DMS114 treated with DMSO at 0.1 percent for 48 hours (cell line): ENCODE data around the gene WDCP.

Source experiments
- DNase-seq: peaks from one replicate; lab custom pipeline; 2025; ENCODE audit not compliant: unreplicated experiment; lab: John Stamatoyannopoulos, UW

WDCP gene

DNA sequence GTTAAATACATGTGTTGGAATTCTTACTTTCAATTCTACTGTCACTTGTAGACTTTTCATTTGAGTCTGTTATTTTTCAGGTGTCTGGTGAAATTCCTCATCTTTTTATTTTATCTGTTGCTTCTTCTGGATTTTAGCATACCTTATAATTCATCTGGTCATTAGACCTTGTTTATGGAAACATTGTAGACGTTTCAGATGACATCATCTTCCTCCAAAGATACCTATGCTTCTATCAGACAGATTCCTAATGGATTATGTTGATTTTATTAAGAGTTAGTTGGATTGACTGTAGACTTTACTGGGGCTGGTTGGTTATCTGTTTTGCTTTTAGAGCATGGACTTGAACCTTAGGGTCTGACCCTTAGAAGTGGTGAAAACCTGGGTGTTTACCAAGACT, 52.6 kb downstream of the WDCP start:
- no peak for DNase-seq

DNA sequence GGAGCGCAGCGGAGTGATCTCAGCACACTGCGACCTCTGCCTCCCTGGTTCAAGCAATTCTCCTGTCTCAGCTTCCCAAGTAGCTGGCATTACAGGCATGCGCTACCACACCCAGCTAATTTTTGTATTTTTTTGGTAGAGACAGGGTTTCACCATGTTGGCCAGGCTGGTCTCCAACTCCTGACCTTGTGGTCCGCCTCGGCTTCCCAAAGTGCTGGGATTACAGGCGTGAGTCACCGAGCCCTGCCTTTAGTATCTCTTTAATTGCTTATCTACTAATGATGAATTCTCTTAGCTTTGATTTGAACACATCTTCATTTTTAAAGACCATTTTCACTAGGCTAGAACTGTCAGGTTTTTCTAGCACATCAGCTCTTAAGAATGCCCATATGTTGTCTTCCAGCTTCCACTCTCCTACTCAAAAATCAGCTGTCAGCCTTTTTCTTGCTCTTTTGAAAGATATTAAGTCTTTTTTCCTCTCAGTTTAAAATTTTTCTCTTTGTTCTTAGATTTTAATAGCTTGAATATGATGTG, 53.4 kb downstream of the WDCP start:
- DNase-seq: no peak

- DNase-seq: no peak
Observed at GRCh38 chr2:23992931-23993330, 54.3 kb downstream of the WDCP start.

DNA sequence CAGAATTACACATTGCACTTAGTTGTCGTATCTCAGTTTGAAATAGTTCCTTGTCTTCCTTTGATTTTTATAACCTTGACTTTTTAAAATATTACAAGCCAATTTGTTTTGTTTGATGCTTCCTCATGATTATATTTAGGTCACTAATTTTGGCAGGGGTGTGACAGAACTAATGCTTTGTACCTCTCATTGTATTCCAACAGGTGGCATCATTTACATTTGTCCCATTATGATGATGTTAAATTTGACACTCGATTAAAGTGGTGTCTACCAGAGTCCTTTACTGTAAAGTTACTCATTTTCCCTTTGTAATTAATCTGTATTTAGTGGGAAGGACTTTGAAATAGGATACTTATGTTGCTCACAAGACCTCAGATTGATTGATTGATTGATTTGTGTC, 58.8 kb downstream of the WDCP start:
- peak; percentile 8 for DNase-seq
